ENCODE measurements around the gene DCUN1D2.

The DCUN1D2 gene

GRCh38 chr13:113429608-113429985 lies 60.9 kb downstream of the DCUN1D2 start:
- no peaks in the 10 kb centered on the region for H3K9me3 ChIP-seq (ENCODE audit: control insufficient read depth, insufficient read depth, low read length)
- H3K27ac ChIP-seq (ENCODE audit: low read depth, low read length), result no peak overlapping the region
- H3F3A ChIP-seq (ENCODE audit: control insufficient read depth, insufficient read depth), result no peaks in the 10 kb centered on the region
- TF ChIP-seq EZH2phosphoT487 (IDR thresholded peaks at IDR 0.05; ENCODE audit: borderline replicate concordance, low read length) (no peak), CTCF (IDR thresholded peaks at IDR 0.05; ENCODE audit: low read depth, low read length, poor library complexity, severe bottlenecking) (no peak)
- peaks cover 27% of the 10 kb centered on the region for H3K4me1 ChIP-seq (ENCODE audit: control insufficient read depth, low read length)
- no peaks in the 10 kb centered on the region for H3K9me2 ChIP-seq (replicated peaks; ENCODE audit: control insufficient read depth, low read length)
- H3K4me3 ChIP-seq (ENCODE audit: low read length), result no peak overlapping the region
- no peaks in the 10 kb centered on the region for H3K27me3 ChIP-seq (ENCODE audit: control insufficient read depth, low read length)
- H4K20me1 ChIP-seq (ENCODE audit: control insufficient read depth, insufficient read depth, low read depth, low read length), result no peaks in the 10 kb centered on the region
- no peak overlapping the region for H3K4me2 ChIP-seq (ENCODE audit: low read length)
- H3K79me2 ChIP-seq (ENCODE audit: control insufficient read depth, low read length), result no peaks in the 10 kb centered on the region
- no peaks in the 10 kb centered on the region for H3K36me3 ChIP-seq (ENCODE audit: control insufficient read depth, low read length)

- Histone ChIP-seq H3K4me2 (ENCODE audit: low read length) (no peak overlapping the region), H3K4me1 (ENCODE audit: control insufficient read depth, low read length) (peaks cover 28% of the 10 kb centered on the region), H3K27ac (ENCODE audit: low read depth, low read length) (no peak overlapping the region), H3K79me2 (ENCODE audit: control insufficient read depth, low read length) (no peaks in the 10 kb centered on the region), H3F3A (ENCODE audit: control insufficient read depth, insufficient read depth) (no peaks in the 10 kb centered on the region), H3K36me3 (ENCODE audit: control insufficient read depth, low read length) (no peaks in the 10 kb centered on the region), H4K20me1 (ENCODE audit: control insufficient read depth, insufficient read depth, low read depth, low read length) (no peaks in the 10 kb centered on the region), H3K4me3 (ENCODE audit: low read length) (no peak overlapping the region), H3K9me3 (ENCODE audit: control insufficient read depth, insufficient read depth, low read length) (no peaks in the 10 kb centered on the region), H3K9me2 (replicated peaks; ENCODE audit: control insufficient read depth, low read length) (no peaks in the 10 kb centered on the region), H3K27me3 (ENCODE audit: control insufficient read depth, low read length) (no peaks in the 10 kb centered on the region)
- no peak for TF ChIP-seq EZH2phosphoT487 (IDR thresholded peaks at IDR 0.05; ENCODE audit: borderline replicate concordance, low read length)
- TF ChIP-seq CTCF (IDR thresholded peaks at IDR 0.05; ENCODE audit: low read depth, low read length, poor library complexity, severe bottlenecking), result no peak
Measured at GRCh38 chr13:113428871-113429607, 61.5 kb downstream of the DCUN1D2 start.

GRCh38 chr13:113428469-113428865 lies 62.0 kb downstream of the DCUN1D2 start:
- Histone ChIP-seq H3K4me1 (ENCODE audit: control insufficient read depth, low read length) (peaks cover 34% of the 10 kb centered on the region), H3K27me3 (ENCODE audit: control insufficient read depth, low read length) (no peaks in the 10 kb centered on the region), H3K9me3 (ENCODE audit: control insufficient read depth, insufficient read depth, low read length) (no peaks in the 10 kb centered on the region), H3F3A (ENCODE audit: control insufficient read depth, insufficient read depth) (no peaks in the 10 kb centered on the region), H3K9me2 (replicated peaks; ENCODE audit: control insufficient read depth, low read length) (no peaks in the 10 kb centered on the region), H4K20me1 (ENCODE audit: control insufficient read depth, insufficient read depth, low read depth, low read length) (no peaks in the 10 kb centered on the region), H3K79me2 (ENCODE audit: control insufficient read depth, low read length) (no peaks in the 10 kb centered on the region), H3K27ac (ENCODE audit: low read depth, low read length) (no peak overlapping the region), H3K4me3 (ENCODE audit: low read length) (no peak overlapping the region), H3K36me3 (ENCODE audit: control insufficient read depth, low read length) (no peaks in the 10 kb centered on the region), H3K4me2 (ENCODE audit: low read length) (no peak overlapping the region)
- TF ChIP-seq EZH2phosphoT487 (IDR thresholded peaks at IDR 0.05; ENCODE audit: borderline replicate concordance, low read length) (no peak), CTCF (IDR thresholded peaks at IDR 0.05; ENCODE audit: low read depth, low read length, poor library complexity, severe bottlenecking) (no peak)
